GM21423 (cell line): ENCODE measurements around the gene MSH2.

Experiments used
- ATAC-seq: cut with Tn5 transposase; IDR thresholded peaks from one replicate; pipeline ENCODE4 v1.9.1; 2021; ENCODE audit warnings: mild to moderate bottlenecking, moderate library complexity; ENCODE audit not compliant: unreplicated experiment

The MSH2 gene

DNA sequence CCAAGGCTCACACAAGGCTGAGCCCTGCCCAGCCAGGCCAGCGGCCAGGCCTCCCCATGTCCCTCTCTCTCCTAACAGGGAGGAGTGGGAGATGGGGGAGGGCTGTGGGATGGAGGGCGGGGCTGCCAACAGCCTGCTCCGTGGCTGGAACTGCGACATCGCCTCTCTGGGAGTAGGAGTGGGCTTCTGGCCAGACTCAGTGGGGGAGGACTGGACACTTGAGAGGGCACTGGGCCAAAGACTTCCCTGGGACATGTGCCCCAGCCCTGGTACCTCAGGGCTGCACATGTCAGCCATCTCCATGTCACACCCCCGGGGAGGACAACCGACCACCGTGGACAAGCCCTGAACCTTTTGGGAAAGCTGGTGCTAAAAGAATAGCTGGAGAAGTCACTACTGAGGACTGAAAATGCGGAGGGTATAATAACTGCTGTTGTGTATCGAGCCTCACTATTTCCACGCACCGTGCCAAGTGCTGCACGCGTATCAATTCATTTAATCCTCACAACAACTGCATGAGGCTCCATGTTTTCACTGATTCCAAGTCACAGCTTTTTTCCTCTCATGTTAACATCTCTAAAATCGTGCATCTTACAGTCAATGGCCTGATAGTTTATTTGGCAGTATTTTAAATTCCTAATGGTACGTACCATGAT is 127.3 kb downstream of the MSH2 start:
- no peak for ATAC-seq

GRCh38 chr2:47531378-47532042 is 128.6 kb downstream of the MSH2 start:
- ATAC-seq = no peak
